SU-DHL-6 (cell line): ENCODE measurements around the gene CYP19A1.

Experiments used
- EZH2phosphoT487 ChIP-seq: fragments of 200-600 bp; sonication (generic), shearing (Covaris generic); conservative IDR thresholded peaks from 2 replicates; pipeline ENCODE4 v1.6.1; 2018; ENCODE audit warnings: mild to moderate bottlenecking, antibody characterized with exemption, low read length, moderate library complexity, mixed read lengths
- TF ChIP-seq, protein P1 (sequence below): fragments of 200-600 bp; sonication (generic); IDR thresholded peaks from one replicate; pipeline ENCODE4 v1.5.1; 2017; ENCODE audit warnings: antibody characterized with exemption, mild to moderate bottlenecking, low read length, moderate library complexity; ENCODE audit not compliant: insufficient read depth, poor library complexity, severe bottlenecking

DNA sequence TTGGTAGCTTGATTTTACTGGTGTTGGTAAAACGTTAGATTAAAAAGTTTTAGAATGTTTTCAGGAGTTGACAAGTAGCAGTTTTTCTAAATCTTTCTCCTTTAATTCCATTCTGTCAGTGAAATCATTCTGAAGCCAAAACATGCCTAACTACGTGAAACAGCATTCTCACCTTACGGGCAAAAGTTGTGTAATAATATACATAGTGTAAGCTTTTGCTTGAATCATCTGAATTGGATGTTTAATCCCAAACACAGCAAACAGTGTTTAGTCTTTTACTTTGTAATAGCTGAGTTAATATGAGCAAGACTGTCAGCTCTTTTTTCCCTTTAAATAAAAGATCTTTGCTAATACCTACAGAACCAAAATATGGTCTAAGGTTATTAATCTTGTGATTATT lies 100.6 kb downstream of the CYP19A1 start:
- TF ChIP-seq EZH2phosphoT487: no peak
- TF ChIP-seq, protein P1, sequence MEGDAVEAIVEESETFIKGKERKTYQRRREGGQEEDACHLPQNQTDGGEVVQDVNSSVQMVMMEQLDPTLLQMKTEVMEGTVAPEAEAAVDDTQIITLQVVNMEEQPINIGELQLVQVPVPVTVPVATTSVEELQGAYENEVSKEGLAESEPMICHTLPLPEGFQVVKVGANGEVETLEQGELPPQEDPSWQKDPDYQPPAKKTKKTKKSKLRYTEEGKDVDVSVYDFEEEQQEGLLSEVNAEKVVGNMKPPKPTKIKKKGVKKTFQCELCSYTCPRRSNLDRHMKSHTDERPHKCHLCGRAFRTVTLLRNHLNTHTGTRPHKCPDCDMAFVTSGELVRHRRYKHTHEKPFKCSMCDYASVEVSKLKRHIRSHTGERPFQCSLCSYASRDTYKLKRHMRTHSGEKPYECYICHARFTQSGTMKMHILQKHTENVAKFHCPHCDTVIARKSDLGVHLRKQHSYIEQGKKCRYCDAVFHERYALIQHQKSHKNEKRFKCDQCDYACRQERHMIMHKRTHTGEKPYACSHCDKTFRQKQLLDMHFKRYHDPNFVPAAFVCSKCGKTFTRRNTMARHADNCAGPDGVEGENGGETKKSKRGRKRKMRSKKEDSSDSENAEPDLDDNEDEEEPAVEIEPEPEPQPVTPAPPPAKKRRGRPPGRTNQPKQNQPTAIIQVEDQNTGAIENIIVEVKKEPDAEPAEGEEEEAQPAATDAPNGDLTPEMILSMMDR: no peak
